ENCODE results near the gene APOB. TPM values are rescaled to one million over a fixed set of nuclear protein-coding genes. Genes with fewer than 3 reads are reported as not detected.

Gene APOB
- total and polyA plus RNA-seq, 12 donors: 0.22 to 45.4 (median 8.4) TPM

GRCh38 chr2:21021430-21021829 is 22.4 kb downstream of the APOB start:
- WGBS, 2 donors: 94 to 100% methylated on average over 1 of the region's 1 CpG
- Histone ChIP-seq H3K4me3 (no peak overlapping the region), H3K4me1 (no peaks in the 10 kb centered on the region), H3K27me3 (no peaks in the 10 kb centered on the region), H3K27ac (no peak overlapping the region), H3K36me3 (peaks cover 0 to 5% (median 0%) of the 10 kb centered on the region in 9 donors), H3K9me3 (no peaks in the 10 kb centered on the region)
- TF ChIP-seq CTCF (IDR thresholded peaks at IDR 0.05): no peak
- no peak for ATAC-seq
- no peak for DNase-seq
- intact Hi-C loops (cut with DNase I): no loop called here

- intact Hi-C loops (cut with DNase I): no loop called here
- no peak overlapping the region for H3K4me3 ChIP-seq
- H3K27me3 ChIP-seq: no peaks in the 10 kb centered on the region
- no peak overlapping the region for H3K27ac ChIP-seq
- H3K9me3 ChIP-seq: no peaks in the 10 kb centered on the region
- peaks cover 0 to 5% (median 0%) of the 10 kb centered on the region in 9 donors for H3K36me3 ChIP-seq
- ATAC-seq (no peak), DNase-seq (no peak)
- no peaks in the 10 kb centered on the region for H3K4me1 ChIP-seq
- WGBS, 2 donors: 98 to 100% methylated on average over 2 of the region's 2 CpGs
- no peak for TF ChIP-seq CTCF (IDR thresholded peaks at IDR 0.05)
Measured at GRCh38 chr2:21020668-21021288, 23.1 kb downstream of the APOB start.

GRCh38 chr2:21020031-21020667 is 23.7 kb downstream of the APOB start:
- Histone ChIP-seq H3K4me3 (no peak overlapping the region), H3K4me1 (no peaks in the 10 kb centered on the region), H3K27ac (no peak overlapping the region), H3K9me3 (no peaks in the 10 kb centered on the region), H3K27me3 (no peaks in the 10 kb centered on the region), H3K36me3 (peaks cover 0 to 5% (median 0%) of the 10 kb centered on the region in 9 donors)
- intact Hi-C loops (cut with DNase I): no loop called here
- ATAC-seq (no peak), DNase-seq (no peak)
- WGBS, 2 donors: 86 to 90% methylated on average over 3 of the region's 3 CpGs
- no peak for TF ChIP-seq CTCF (IDR thresholded peaks at IDR 0.05)

GRCh38 chr2:21019678-21020021 is 24.2 kb downstream of the APOB start:
- WGBS, 2 donors: 87 to 93% methylated on average over 6 of the region's 6 CpGs
- no peak for ATAC-seq
- Histone ChIP-seq H3K36me3 (peaks cover 0 to 5% (median 0%) of the 10 kb centered on the region in 9 donors), H3K4me1 (no peaks in the 10 kb centered on the region), H3K27me3 (no peaks in the 10 kb centered on the region), H3K4me3 (no peak overlapping the region), H3K27ac (no peak overlapping the region), H3K9me3 (no peaks in the 10 kb centered on the region)
- TF ChIP-seq CTCF (IDR thresholded peaks at IDR 0.05): no peak
- intact Hi-C loops (cut with DNase I): no loop called here
- no peak for DNase-seq
